HEK293 (cell line): Measurements from ENCODE around the gene PPP1R1B.

ENCODE experiments used
- CTCF ChIA-PET: fragments of 350-600 bp; formaldehyde crosslinking; extraction: SDS; loops from one replicate; lab custom pipeline; 2021; ENCODE audit warnings: antibody characterized with exemption; lab: Yijun Ruan, JAX
- POLR2A ChIA-PET: fragments of 300-600 bp; formaldehyde crosslinking; extraction: SDS; loops from one replicate; lab custom pipeline; 2020; ENCODE audit warnings: antibody characterized with exemption, inconsistent platforms; lab: Yijun Ruan, JAX
- H3K27ac ChIP-seq: fragments of 200-500 bp; sonication (Bioruptor generic); 2 replicates; pipeline ENCODE4 v1.5.1; 2014; ENCODE audit warnings: low read depth, low read length, control low read depth, inconsistent platforms; ENCODE audit errors: extremely low read depth
- H3K36me3 ChIP-seq, 2 experiments: fragments of 200-500 bp in 1 of 2; sonication (Bioruptor generic) in 1 of 2; 1 replicate in 1 of 2; 2 replicates in 1 of 2; pipeline ENCODE4 v1.5.1; 2014 to 2017; ENCODE audit warnings: inconsistent platforms in 2 of 2, low read length in 2 of 2; ENCODE audit not compliant: control insufficient read depth in 2 of 2, insufficient read depth in 1 of 2
- H3K4me1 ChIP-seq: fragments of 200-500 bp; sonication (Bioruptor generic); 2 replicates; pipeline ENCODE4 v1.5.1; 2014; ENCODE audit warnings: mild to moderate bottlenecking, low read length, inconsistent platforms; ENCODE audit not compliant: control insufficient read depth, insufficient read depth
- H3K4me3 ChIP-seq: 2 replicates; pipeline ENCODE4 v1.5.1; 2011; ENCODE audit warnings: low read depth, mild to moderate bottlenecking, control low read depth, low read length, moderate library complexity
- H3K9me3 ChIP-seq: fragments of 200-500 bp; sonication (Bioruptor generic); 2 replicates; pipeline ENCODE4 v1.5.1; 2014; ENCODE audit warnings: low read depth, low read length, inconsistent platforms; ENCODE audit not compliant: control insufficient read depth, insufficient read depth
- FEZF1 ChIP-seq: fragments of 450-650 bp; formaldehyde crosslinking; IDR thresholded peaks from 2 replicates; pipeline ENCODE4 v1.5.1; 2016; ENCODE audit warnings: missing biosample characterization, missing genetic modification characterization
- HOXA7 ChIP-seq: sonication (generic); formaldehyde crosslinking; IDR thresholded peaks from 2 replicates; pipeline ENCODE4 v1.8.1; 2022; ENCODE audit warnings: missing genetic modification reagents, borderline replicate concordance
- HOXD13 ChIP-seq: sonication (generic); formaldehyde crosslinking; IDR thresholded peaks from 2 replicates; pipeline ENCODE4 v1.8.0; 2022; ENCODE audit warnings: missing genetic modification reagents, borderline replicate concordance
- KLF1 ChIP-seq: fragments of 450-650 bp; formaldehyde crosslinking; IDR thresholded peaks from 2 replicates; pipeline ENCODE4 v1.5.1; 2016; ENCODE audit warnings: missing biosample characterization, missing genetic modification characterization
- KLF8 ChIP-seq: fragments of 450-650 bp; formaldehyde crosslinking; IDR thresholded peaks from 2 replicates; pipeline ENCODE4 v1.5.1; 2016; ENCODE audit warnings: missing biosample characterization, missing genetic modification characterization
- MYNN ChIP-seq: fragments of 450-650 bp; formaldehyde crosslinking; IDR thresholded peaks from 2 replicates; pipeline ENCODE4 v1.5.1; 2016; ENCODE audit warnings: missing biosample characterization, missing genetic modification characterization, borderline replicate concordance
- PATZ1 ChIP-seq: fragments of 450-650 bp; formaldehyde crosslinking; IDR thresholded peaks from 2 replicates; pipeline ENCODE4 v1.5.1; 2016; ENCODE audit warnings: missing biosample characterization, missing genetic modification characterization
- PRDM1 ChIP-seq: fragments of 450-650 bp; formaldehyde crosslinking; IDR thresholded peaks from 2 replicates; pipeline ENCODE4; 2016; ENCODE audit warnings: missing biosample characterization, missing genetic modification characterization
- ZFHX2 ChIP-seq: fragments of 450-650 bp; formaldehyde crosslinking; conservative IDR thresholded peaks from 2 replicates; pipeline ENCODE4 v1.5.1; 2016; ENCODE audit warnings: missing biosample characterization, missing genetic modification characterization
- ZFP69B ChIP-seq: fragments of 450-650 bp; formaldehyde crosslinking; IDR thresholded peaks from 2 replicates; pipeline ENCODE4 v1.5.1; 2016; ENCODE audit warnings: missing biosample characterization, missing genetic modification characterization
- ZNF2 ChIP-seq: fragments of 450-650 bp; formaldehyde crosslinking; IDR thresholded peaks from 2 replicates; pipeline ENCODE4 v1.5.1; 2016; ENCODE audit warnings: missing biosample characterization, missing genetic modification characterization
- ZNF394 ChIP-seq: fragments of 450-650 bp; formaldehyde crosslinking; IDR thresholded peaks from 2 replicates; pipeline ENCODE4 v1.5.1; 2016; ENCODE audit warnings: missing biosample characterization, missing genetic modification characterization, mild to moderate bottlenecking, moderate library complexity, borderline replicate concordance
- ZNF514 ChIP-seq: fragments of 450-650 bp; formaldehyde crosslinking; IDR thresholded peaks from 2 replicates; pipeline ENCODE4 v1.5.1; 2016; ENCODE audit warnings: missing biosample characterization, missing genetic modification characterization
- ZNF624 ChIP-seq: fragments of 450-650 bp; formaldehyde crosslinking; IDR thresholded peaks from 2 replicates; pipeline ENCODE4 v1.5.1; 2017; ENCODE audit warnings: missing biosample characterization, missing genetic modification characterization
- TF ChIP-seq, protein P1 (sequence below): fragments of 450-650 bp; formaldehyde crosslinking; IDR thresholded peaks from 2 replicates; pipeline ENCODE4 v1.5.1; 2016; ENCODE audit warnings: missing biosample characterization, missing genetic modification characterization
- TF ChIP-seq, protein P2 (sequence below): fragments of 450-650 bp; formaldehyde crosslinking; IDR thresholded peaks from 2 replicates; pipeline ENCODE4 v1.5.1; 2016; ENCODE audit warnings: missing biosample characterization, missing genetic modification characterization
- TF ChIP-seq, protein P3 (sequence below): fragments of 450-650 bp; IDR thresholded peaks from 2 replicates; pipeline ENCODE4 v1.5.1; 2018; ENCODE audit warnings: missing biosample characterization, mild to moderate bottlenecking, missing genetic modification characterization

PPP1R1B gene

DNA sequence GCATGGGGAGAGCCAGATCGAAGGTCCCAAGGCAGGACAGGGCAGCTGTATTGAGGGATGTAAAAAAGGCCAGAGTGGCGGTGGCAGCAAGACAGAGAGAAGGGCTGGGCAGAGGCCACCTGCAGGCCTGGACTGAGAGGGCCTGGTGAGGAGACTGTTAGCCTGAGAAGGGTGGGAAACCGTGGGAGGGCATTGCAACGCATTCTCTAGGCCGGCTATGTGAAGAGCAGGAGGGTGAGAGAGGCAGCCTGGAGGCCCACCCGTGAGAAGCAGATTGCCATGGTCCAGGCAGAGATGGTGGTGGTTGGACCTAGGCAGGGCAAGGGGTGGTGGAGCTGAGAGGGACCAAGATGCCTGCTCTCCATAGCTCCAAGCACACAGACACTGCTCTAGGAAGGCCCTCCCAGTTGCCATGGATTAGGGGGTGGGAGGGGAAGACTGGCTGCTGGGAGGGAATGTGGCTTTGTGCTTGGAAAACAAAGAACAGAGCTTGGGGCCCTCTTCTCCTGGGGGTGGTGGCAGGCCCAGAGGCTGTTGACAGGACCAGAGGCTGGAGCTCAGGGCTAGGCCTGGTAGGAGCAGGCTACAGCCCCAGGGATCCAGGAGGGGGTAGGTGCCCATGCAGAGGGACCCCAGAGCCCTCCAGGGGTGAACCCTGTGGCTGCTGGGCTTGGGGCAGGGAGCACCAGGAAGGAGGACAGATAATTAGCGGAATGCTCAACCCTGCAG, 26.0 kb downstream of the PPP1R1B start (continued):
- TF ChIP-seq HOXD13 = no peak
- TF ChIP-seq ZNF394 (tag by site-specific recombination) = no peak
- no peak for TF ChIP-seq PRDM1 (tag by site-specific recombination)
- TF ChIP-seq MYNN (tag by site-specific recombination) = no peak
- no peak for TF ChIP-seq ZNF624 (tag by site-specific recombination)
- no peak for TF ChIP-seq KLF8 (tag by site-specific recombination)
- TF ChIP-seq, all 188 proteins: peak for 14

GRCh38 chr17:39653316-39653661, 26.5 kb downstream of the PPP1R1B start:
- Histone ChIP-seq H3K27ac (peak overlapping the region; percentile 6; the same call in 1 of the 2 replicates), H3K4me3 (no peak overlapping the region), H3K4me1 (peaks cover 2% of the 10 kb centered on the region; the same call in 1 of the 2 replicates), H3K9me3 (no peaks in the 10 kb centered on the region), H3K36me3 (peaks cover 0 to 24% of the 10 kb centered on the region in 2 experiments; a peak in 2 of 3 replicates)
- CTCF ChIA-PET = interaction anchor here (0.5 to 11.9 kb wide), 31 partner anchors 10 to 462 kb away, joined by 3 to 220 read pairs (median 4); partner anchors contain the start of genes ERBB2, MIEN1, PNMT and PPP1R1B
- POLR2A ChIA-PET = interaction anchor here (1.0 to 1.6 kb wide), 8 partner anchors 10 to 265 kb away, joined by 3 to 6 read pairs (median 4); partner anchors contain the start of genes ERBB2, GSDMB and PGAP3
- TF ChIP-seq PATZ1 (tag by site-specific recombination) = 0 out of 2 replicates have a peak, but pooled peaks have one; percentile 14
- no peak for TF ChIP-seq ZNF2 (tag by site-specific recombination)
- peak; percentile 22; the same call in 1 of the 2 replicates for TF ChIP-seq ZFP69B
- peak; percentile 87 for TF ChIP-seq KLF1
- TF ChIP-seq FEZF1 (tag by site-specific recombination) = no peak
- TF ChIP-seq, protein P1, sequence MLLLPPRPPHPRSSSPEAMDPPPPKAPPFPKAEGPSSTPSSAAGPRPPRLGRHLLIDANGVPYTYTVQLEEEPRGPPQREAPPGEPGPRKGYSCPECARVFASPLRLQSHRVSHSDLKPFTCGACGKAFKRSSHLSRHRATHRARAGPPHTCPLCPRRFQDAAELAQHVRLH (tag by site-specific recombination) = no peak
- TF ChIP-seq, protein P2, sequence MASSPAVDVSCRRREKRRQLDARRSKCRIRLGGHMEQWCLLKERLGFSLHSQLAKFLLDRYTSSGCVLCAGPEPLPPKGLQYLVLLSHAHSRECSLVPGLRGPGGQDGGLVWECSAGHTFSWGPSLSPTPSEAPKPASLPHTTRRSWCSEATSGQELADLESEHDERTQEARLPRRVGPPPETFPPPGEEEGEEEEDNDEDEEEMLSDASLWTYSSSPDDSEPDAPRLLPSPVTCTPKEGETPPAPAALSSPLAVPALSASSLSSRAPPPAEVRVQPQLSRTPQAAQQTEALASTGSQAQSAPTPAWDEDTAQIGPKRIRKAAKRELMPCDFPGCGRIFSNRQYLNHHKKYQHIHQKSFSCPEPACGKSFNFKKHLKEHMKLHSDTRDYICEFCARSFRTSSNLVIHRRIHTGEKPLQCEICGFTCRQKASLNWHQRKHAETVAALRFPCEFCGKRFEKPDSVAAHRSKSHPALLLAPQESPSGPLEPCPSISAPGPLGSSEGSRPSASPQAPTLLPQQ (tag by site-specific recombination) = 0 out of 2 replicates have a peak, but pooled peaks have one; percentile 19
- TF ChIP-seq ZNF514 (tag by site-specific recombination) = no peak
- TF ChIP-seq, protein P3, sequence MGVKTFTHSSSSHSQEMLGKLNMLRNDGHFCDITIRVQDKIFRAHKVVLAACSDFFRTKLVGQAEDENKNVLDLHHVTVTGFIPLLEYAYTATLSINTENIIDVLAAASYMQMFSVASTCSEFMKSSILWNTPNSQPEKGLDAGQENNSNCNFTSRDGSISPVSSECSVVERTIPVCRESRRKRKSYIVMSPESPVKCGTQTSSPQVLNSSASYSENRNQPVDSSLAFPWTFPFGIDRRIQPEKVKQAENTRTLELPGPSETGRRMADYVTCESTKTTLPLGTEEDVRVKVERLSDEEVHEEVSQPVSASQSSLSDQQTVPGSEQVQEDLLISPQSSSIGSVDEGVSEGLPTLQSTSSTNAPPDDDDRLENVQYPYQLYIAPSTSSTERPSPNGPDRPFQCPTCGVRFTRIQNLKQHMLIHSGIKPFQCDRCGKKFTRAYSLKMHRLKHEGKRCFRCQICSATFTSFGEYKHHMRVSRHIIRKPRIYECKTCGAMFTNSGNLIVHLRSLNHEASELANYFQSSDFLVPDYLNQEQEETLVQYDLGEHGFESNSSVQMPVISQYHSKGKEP = no peak
- TF ChIP-seq HOXA7 (CRISPR knock-in tag) = no peak
- peak; percentile 7; the same call in 1 of the 2 replicates for TF ChIP-seq ZFHX2 (tag by site-specific recombination)
